OCI-M2 (cell line): ENCODE results near the gene GZMB.
"Not testable (repeated sequence)": the region's sequence is repeated elsewhere in the genome, so short reads cannot be mapped to it uniquely, and the experiment has no call there.

Experiments used
- DNase-seq: peaks from one replicate; lab custom pipeline; 2025; ENCODE audit not compliant: unreplicated experiment; lab: John Stamatoyannopoulos, UW

Gene GZMB

DNA sequence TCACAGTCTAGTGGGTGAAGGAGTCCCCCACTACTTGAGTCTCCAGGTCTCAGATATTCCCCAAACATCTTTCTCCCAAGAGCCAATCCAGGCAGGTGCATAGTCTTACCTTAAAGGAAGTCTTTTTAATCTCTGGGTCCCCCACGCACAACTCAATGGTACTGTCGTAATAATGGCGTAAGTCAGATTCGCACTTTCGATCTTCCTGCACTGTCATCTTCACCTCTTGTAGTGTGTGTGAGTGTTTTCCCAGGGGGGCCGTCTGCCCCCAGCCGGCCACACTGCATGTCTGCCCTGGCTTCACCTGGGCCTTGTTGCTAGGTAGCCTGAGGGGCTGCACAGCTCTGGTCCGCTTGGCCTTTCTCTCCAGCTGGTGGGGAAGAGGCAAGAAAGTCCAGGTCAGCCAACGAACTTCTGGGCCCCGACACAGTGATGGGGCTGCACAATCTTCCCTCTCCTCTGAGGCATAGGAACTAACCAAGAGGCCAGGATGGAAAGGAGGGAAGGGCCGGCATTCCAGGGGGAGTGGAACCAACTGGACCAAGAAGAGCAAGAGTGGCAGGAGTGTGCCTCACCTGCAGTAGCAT, 2.1 kb downstream of the GZMB start:
- no peak for DNase-seq

DNA sequence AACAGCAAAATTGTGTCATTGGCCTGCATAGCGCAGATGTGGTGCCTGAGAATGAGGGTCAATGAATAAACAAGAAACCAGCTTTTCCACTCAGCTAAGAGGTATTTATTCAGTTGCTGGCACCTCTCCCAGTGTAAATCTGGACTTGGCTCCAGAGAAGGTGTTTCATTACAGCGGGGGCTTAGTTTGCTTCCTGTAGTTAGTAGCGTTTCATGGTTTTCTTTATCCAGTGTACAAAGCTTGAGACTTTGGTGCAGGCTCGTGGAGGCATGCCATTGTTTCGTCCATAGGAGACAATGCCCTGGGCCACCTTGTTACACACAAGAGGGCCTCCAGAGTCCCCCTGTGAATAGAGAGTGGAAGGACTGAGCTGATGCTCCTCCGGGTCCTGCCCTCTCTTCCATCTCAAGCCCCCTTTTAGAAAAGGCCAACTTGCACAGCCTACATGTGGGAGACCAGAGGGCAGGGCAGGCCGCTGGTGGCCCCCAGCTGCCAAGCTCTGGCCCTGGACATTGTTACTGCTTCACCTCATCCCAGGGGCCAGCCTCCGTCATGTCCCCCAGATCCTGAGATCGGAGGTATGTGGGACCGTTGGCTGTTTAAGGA, 3.0 kb downstream of the GZMB start:
- DNase-seq = no peak

DNA sequence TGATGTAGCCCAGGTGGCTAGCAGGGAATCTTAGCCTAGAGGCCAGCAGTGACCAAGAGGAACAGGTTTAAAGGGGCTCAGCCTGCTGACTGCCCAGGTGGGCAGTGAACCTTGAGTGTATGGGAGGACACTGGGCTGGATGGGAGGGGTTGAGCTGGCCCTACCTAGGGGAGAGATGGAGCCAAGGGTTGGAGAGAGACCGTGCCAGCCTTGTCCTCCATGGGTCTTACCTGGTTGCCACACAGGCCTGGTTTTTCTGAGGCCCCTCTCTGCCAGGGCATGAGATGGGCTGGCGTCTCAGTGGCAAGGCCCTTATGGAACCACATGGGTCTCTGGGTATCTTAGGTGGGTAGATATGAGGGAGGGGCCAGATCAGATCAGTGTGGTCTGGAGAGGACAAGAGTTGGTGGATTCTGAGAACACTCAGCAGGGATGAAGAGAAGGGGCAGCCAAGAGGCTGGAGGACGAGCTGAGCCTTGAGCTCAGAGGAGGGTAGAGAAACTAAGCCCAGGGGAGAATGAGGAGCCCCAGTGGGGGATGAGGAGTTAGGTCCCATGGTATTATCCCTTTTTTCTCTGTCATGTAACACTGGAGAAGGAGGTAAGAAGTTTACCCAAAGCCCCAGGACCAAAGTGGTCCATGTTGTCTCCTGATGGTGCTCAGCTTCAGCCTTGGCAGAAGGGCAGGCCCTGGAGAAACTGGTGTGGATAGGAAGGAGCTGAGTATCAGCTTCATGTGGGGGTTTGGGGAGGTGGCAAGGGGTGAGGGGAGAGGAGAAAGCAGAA, 3.7 kb downstream of the GZMB start:
- no peak for DNase-seq

DNA sequence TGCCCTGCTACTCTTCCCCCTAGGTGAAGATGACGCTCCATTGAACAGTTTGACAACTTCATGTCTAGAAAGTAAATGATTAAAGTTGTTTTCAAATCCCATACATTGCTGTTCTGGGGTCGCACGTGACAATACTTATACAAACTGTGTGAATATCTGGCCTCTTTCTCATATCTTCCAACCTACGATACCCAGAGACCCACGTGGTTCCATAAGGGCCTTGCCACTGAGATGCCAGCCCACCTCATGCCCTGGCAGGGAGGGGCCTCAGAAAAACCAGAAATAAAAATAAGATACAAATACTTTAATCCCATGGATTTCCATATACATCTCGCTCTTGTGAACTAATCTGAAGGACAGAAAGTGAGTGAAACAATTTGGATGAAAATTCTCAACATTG, 4.5 kb downstream of the GZMB start:
- no peak for DNase-seq

DNA sequence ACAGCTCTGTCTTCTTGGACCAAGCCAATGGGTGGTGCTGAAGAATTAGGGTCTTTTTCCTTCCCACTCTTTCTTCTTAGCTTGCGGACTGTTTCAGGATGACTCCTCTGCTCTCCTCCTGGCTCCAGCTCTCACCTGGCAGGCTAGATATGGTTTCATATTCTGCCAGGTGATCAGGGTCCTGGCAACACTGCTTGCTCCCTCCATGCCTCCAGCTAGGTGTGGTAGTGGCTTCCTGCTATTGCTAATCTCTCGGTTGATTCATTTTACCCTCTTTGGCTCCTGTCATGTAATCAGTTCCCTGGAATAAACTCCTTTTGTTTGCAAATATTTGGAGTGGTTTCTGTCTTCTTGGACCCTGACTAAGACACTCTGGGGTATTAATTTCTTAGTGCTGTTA, 20.2 kb downstream of the GZMB start:
- DNase-seq = no peak

DNA sequence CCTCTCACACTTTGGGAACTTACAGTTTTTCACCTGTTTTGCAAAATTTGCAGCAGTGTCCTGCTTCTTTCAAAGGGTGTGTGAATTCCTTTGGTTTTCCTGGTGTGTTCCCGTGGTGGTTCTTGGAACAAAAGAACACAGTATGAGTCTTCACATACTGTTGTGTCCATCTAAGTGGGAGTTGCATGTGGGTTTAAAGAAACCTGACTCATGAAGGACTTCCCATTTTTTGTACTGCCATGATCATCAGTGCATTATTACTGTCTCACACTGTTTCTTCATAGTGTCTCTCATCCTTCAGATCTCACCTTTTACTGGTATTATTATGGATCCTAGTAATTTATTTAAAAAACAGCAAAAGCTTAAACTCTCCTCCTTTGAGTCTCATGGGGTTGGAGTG, 20.7 kb downstream of the GZMB start:
- DNase-seq = no peak

DNA sequence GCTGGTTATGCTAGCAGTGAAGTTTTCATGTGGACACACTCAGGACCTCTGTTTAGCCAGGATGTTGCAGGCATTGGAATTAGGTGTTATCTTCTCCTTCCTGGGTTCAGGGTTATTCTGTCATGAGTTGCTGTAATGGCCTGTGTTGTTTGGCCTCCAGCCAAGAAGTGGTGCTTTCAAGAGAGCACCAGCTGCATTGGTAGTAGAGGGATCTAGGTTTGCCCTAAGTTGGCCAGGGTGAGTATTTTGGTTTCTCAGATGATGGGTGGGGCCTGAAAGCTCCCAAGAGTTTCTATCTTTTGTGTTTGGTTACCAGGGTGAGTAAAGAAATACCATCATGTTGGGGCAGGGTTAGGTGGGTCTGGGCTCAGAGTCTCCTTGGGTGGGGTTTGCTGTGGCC, 21.8 kb downstream of the GZMB start:
- DNase-seq = no peak

DNA sequence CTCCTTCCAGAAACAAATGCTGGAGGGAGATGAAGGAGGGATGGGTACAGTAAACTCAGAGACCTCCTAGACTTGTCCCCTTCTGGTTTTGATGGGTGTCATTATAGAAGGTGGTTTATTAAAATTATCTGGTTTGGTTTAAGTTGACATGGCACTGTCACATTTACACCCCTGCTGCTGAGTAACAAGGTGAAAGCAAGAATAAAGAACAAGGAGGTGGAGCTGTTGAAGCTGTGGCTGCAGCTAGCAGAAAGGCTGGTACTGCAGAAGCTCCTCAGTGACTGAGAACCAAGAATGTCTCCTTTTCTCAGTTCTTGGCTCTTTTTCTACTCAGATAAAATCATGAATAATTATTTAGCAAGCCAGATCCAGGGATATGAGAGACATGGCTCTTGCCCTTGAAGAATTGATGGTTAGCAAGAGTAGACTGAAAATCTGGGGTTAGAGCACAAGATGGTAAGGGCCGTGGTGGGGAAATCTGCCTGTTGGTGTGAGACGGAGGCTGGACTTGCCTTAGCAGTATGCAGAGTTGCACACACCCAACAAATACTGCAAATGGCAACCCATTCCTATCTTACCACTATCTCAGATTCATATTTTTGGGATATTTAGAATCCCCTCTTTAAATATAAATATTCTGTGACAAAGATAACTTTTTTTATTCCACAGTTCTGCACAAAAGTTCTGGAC, 24.2 kb downstream of the GZMB start, which contains the start of gene GZMH:
TSS of gene GZMH (minus strand) at position 31 of the 690 bp plus-strand sequence. CDS start 72 bp downstream, outside the sequence.
- DNase-seq = no peak

DNA sequence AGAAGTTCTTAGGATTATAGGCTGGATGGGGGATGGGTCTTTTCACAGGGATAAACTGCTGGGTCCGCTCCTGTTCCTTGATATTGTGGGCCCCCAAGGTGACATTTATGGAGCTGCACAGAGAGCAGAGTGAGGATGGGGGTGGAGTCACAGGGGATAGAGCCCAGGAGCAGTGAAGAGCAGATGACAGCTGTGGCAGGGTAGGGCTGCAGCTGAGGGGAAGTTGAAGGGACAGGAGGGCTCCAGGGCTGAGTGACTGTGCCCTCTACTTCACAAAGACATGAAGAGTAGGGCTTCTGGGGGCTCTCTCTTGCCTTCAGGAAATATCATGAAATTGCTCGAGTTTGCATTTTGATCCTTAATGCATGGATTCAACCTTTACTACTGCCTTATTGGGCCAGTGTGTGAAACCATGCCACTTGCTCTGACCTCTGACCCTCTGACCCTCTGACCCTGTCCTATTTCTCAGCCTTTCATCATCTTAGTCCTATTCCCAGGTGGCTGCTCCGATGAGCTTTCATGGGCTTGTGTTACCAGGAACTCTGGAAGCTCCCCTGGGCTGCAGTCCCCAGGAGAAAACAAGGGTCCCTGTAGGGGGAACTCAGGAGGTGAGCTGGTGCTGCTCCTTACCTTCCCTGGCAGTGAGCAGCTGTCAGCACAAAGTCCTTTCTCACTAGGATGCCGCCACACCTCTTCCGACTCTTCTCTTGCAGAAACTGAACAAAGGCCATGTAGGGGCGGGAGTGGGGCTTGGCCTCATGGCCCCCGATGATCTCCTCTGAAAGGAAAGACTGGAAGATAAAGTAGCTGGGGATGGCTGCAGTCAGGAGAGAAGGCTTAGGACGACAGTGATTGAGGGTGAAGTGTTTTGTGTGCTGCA, 26.1 kb downstream of the GZMB start:
- no peak for DNase-seq

DNA sequence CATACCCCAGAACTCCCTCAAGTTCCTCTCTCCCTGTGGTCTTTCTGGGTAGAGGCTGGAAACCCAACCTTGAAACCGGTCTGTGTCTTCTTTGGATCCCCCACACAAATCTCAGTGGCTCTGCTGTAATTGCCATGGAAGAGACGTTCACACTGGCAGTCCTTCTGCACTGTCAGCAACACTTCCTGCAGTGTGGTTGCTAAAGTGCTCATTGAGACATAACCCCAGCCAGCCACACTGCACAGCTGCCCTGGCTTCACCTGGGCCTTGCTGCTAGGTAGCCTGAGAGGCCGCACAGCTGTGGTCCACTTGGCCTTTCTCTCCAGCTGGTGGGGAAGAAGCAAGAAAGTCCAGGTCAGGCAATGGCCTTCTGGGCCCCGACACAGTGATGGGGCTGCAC, 26.9 kb downstream of the GZMB start:
- no peak for DNase-seq

DNA sequence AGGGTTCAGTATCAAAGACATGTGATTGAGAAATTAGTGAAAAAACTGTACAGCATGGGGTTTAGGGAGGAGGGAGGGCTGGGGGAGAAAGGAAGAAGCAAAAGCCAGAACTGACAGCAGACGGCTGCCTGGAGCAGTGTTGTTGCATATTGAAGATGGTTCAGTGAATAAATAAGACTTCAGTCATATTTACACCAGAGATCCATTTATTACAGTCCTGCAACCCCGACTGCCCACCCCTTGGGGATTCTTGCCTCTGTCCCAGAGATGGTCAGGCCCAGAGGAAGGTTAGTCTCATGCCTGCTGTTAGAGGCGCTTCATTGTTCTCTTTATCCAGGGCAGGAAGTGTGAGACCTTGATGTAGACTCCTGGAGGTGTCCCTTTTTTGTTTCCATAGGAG, 27.7 kb downstream of the GZMB start:
- DNase-seq = no peak

DNA sequence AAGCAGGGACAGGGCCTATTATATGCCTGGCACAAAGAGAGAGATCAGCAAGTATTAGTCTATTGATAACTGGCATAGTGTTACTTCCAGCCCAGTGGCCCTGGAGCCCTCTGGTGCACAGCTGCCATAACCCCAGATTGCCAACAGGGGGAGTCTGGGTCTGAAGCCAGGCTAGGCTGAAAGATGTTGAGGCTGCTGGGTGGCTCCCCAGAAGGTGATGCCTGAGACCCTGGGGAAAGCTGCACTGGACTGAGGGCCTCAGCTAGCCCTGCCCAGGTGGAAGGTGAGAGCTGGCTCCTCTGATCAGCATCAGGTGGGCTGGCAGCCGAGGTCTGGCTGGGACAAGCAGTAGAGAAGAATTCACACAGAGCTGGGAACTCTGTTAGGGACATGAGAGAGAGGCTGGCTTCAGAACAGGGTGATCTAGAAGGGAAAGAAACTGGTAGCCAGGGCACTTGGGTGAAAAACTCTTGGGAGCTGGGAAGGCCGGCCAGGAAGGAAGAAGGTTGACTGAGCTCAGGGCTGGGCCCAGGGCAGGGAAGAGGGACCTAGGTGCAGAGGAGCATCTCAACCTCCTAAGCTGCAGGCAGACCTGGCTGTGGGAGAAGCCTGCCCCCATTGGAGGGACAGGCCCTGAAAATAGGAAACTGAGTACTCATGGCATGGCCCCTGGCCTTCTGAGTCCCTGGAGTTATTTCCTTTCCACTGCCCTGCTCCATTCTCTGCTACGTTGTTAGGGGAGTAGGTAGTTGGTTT, 28.4 kb downstream of the GZMB start:
- DNase-seq = no peak

DNA sequence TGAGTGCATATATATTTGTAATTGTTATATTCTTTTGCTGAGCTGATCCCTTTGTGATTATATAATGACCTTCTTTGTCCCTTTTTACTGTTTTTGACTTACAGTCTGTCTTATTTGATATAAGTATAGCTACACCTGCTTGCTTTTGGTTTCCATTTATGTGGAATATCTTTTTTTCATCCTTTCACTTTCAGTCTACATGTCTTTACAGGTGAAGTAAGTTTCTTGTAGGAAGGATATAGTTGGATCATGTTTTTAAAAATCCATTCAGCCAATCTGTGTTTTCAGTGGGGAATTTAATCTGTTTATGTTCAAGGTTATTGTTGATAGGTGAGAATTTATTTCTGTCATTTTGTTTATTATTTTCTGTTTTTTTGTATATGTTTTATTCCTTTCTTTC, 36.6 kb downstream of the GZMB start:
- DNase-seq = no peak

DNA sequence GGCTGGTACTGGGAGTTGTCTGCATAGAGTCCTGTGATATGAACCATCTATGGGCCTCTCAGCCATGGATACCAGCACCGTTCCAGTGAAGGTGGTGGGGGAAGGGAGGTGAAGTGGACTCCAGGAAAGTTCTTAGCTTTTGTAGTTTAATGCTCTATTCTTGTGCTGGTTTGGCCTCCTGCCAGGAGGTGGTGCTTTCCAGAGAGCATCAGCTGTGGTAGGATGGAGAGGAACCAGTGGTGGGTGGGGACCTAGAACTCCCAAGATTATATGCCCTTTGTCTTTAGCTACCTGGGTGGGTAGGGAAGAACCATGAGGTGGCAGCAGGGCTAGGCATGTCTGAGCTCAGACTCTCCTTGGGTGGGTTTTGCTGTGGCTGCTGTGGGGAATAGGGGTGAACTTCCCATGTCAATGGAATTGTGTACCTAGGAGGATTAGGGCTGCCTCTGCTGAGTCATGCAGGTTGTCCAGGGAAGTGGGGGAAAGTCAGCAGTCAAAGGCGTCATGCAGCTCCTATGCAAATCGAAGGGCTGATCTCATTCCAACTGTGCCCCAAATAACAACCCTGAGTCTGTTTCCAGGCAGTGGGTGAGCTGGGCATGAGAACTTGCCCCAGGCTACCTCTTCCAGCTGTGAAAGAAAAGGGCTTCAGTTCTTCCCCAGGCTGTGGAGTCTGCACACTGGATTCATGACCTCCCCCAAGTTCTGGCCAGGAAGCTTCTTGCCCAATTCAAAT, 38.7 kb downstream of the GZMB start:
- no peak for DNase-seq

DNA sequence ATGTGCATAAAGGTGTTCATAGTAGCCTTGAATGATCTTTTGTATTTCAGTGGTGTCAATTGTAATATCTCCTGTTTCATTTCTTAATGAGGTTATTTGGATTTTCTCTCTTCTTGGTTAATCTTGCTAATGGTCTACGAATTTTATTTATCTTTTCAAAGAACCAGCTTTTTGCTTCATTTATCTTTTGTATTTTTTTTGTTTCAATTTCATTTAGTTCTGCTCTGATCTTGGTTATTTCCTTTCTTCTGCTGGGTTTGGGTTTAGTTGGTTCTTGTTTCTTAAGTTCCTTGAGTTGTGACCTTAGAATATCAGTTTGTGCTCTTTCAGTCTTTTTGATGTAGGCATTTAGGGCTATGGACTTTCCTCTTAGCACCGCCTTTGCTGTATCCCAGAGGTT, 43.0 kb downstream of the GZMB start:
- DNase-seq = not testable (repeated sequence)

DNA sequence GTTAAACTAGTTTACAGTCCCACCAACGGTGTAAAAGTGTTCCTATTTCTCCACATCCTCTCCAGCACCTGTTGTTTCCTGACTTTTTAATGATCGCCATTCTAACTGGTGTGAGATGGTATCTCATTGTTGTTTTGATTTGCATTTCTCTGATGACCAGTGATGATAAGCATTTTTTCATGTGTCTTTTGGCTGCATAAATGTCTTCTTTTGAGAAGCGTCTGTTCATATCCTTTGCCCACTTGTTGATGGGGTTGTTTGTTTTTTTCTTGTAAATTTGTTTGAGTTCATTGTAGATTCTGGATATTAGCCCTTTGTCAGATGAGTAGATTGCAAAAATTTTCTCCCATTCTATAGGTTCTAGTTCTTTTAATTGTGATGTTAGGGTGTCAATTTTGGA, 49.6 kb downstream of the GZMB start:
- not testable (repeated sequence) for DNase-seq
